ENCODE data around the gene ACIN1.
"Not testable (repeated sequence)": the region's sequence is repeated elsewhere in the genome, so short reads cannot be mapped to it uniquely, and the experiment has no call there.

ACIN1 gene

DNA sequence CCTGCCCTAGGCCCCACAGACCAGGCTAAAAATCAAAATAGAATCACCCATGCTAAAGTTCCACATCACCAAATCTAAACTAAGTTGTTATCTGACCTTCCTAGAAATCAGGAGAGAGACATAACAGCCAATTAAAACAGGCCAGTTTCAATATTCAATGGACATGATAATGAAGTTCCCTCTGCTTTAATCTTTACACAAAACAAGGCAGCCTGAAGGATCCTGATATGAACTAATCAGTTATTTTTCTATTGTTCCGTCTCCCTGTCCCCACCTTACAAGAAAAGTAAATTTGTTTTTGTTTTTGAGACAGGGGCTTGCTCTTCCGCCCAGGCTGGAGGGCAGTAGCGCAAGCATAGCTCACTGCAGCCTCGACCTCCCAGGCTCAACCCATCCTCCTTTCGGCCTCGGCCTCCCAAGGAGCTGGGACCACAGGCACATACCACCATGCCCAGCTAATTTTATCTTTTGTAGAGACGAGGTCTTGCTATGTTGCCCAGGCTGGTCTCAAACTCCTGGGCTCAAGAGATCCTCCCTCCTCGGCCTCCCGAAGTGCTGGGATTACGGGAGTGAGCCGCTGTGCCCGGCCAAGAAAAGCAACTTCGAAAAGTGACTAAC, 29.5 kb upstream of the ACIN1 start:
- DNase-seq, result no peak

GRCh38 chr14:23123419-23123818, 28.5 kb upstream of the ACIN1 start:
- no peak for DNase-seq

DNA sequence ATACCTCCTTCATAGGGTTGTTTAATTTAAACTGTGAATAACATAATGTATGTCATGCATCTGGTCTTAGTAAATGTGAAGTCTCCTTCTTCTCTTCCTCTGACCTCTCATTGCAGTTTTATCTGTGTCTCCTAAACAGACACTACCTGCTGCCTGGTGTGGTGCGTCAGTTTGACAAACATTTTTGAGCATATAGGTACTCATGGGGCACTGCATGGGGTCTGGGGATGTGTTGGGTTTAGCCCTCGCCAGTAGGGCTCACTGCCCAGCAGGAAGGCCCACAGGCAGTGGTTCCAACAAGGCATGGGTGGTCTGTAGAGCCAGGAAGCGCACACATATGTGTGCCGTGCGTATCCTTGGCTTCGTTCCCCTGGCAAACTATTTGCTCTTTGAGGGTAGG, 27.1 kb upstream of the ACIN1 start:
- no peak for DNase-seq

- no peak for DNase-seq
These were observed 26.4 kb upstream of the ACIN1 start for GRCh38 chr14:23121361-23121771.

DNA sequence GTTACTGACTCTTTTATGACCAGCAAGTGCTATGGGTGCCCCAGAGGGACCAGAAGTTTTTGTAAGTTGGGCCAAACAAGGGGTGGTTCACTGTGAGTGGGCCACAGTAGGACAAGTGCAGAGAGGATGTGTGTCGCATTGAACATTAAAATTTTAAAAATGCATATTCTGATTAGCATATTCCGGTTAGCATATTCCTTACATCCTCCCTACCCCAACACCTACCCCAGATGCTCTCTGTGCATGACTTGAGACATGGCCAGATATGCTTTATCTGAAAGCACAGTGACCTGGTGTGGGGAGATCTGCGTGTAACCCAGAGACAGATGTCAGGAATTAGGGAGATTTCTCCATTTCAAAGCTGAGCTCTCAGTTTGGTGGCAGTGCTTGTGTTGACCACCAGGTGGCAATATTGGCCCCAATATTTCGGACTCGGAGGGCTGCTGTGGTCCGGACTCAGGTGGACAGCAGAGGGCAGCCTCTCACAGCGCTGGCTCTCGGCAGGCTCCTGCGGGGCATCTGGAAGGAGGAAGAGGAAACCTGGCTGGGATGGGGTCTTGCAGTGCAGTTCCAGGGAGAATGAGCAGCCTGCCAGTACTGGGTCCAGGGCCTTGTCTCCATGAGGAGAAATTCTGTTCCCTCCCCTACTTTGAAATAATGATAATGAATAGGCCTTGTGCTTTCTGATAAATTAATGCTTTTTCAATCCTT, 25.8 kb upstream of the ACIN1 start:
- DNase-seq, result peak; percentile 91

DNA sequence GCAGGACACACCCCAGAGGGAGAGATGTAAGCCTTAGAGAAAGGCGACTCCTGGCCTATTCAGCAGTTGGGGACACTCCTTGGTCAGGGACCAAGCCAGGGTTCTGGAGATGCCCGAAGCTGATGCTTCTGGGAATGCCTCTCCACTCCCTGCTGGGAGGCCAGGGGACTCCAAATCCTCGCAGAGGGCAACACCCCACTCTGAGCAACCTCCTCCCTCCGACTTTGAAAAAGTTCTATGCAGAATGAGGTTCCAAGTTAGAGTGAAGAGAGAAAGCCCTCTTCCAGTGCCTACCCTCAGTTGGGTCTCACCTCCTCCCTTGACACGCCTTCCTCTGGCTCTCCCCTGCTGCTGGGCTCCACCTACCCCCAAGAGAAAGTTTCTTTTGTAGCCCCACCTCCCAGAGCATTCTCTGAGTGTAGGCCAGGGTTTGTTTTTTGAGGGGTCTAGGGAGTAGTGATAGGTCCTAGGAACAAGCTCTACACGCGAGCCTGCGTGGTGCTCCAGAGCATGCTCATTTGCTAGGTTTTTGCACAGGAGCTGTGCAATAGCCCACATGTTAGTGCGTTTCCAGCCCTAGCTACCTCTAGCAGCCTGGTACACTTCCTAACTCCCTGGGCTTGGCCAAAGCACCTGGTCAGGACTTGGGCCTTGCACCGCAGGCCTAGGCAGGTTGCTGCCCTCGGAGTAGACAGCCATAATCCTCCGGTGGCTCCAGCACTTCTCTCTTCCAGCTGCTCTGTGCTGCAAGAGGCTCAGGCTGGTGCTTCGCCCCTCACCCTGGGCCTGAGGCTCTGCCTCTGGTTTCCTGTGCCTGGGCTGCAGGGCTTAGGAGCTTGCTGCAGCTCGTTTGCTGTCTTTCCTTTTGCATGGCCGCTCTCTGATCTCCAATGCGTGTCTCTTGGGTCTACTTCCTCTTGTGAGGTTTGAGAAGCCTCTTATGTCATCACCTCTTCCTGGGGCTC, 24.7 kb upstream of the ACIN1 start:
- DNase-seq, result peak; percentile 51

GRCh38 chr14:23118506-23119362, 23.8 kb upstream of the ACIN1 start, which contains the start of gene CEBPE:
Gene CEBPE, minus strand, starts transcription at chr14:23119255. Its CDS starts 164 bp downstream, at chr14:23119091.
- no peak for DNase-seq

DNA sequence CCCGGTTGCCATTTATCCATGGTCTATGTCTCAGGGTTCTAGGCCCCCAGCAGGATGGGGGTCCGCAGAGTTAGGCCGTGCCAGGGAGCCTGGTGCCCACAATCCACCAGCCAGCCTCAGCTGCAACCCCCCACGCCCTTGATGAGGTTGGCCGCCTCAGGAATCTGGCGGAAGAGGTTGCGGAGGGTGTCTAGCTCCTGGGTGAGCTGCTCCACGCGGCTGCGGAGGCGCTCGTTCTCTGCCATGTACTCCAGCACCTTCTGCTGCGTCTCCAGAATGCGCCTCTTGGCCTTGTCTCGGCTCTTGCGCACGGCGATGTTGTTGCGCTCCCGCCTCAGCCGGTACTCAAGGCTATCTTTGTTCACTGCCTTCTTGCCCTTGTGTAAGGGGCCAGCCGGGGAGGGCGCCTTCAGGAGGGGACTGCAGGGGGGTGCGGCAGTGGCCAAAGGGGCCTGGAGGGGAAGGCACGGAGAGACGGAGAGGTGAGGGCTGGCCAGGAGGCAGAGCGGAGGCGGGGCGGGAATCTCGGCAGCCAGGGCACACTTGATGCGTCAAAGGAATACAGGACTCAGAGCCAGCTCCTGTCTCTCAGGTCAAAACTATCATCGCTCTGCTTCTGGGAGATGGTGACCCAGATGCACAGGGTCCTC, 22.6 kb upstream of the ACIN1 start:
- no peak for DNase-seq

DNA sequence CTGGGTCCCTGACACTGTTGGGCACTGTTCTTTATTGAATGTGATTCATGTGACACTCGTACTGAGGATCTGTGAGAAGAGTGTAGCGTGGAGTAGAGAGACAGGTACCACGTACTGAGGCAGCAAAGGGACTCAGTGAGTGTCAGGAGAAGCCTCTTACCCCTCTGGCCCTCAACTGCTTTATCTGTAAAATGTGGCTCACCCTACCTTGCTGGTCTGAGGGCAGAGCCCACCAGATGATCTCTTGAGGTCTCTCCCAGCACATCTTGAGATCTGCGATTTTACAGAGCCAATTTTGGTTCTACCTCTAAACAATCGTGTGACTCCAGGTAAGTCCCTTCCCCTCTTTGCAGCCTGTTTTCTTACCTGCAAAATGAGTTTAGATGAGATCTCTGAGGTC, 21.0 kb upstream of the ACIN1 start:
- DNase-seq, result no peak

- no peak for DNase-seq
These were observed 20.2 kb upstream of the ACIN1 start for GRCh38 chr14:23115039-23115731.

GRCh38 chr14:23114669-23115038, 19.7 kb upstream of the ACIN1 start:
- no peak for DNase-seq

DNA sequence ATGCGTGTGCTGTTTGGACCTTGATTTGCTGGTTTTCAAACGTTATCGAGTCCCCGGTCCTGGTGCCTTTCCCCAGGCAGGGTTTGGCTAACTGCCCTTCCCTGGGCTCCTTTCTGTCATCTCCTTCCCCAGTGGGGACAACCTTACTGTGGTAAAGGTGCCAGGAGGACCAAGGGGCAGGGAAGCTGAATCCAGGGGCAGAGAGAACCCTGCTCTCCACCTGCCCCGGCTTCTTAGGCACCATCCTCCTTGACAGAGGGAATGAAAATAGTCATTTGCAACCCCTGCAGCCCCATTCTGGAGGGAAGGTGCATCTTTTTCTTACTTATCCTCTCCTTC, 19.2 kb upstream of the ACIN1 start:
- no peak for DNase-seq

DNA sequence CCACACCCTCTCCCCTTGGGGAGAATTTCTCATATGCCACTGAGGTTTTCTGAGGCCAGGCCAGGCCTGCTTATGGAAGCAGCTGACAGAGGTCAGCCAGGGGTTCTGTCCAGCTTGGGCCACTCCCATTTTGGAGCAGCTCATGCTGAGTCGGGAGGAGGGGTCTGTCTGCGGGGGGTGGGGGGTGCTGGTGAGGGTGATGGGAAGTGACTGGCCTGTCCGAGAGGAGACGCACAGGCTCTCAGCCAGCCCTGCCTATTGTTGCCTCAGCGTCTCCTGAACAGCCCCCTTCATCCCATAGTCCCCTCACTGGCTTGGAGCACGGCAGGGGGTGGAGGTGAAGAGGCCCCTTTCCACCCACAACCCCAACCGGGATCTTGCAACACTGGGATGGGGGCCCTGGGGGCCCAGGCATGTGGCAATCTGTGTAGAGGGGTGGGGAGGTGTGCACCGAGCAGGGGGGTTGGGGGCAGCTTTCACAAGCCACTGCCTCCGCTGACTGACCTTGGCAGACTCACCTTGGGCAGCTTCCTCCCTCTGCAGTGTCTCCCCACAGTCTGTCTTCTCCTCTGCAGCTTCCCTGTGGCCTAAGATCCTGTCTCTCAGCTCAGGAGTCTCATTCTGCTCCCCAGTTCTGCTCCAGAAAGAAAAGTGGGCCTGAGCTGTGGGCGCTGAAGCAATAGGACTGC, 18.6 kb upstream of the ACIN1 start:
- no peak for DNase-seq

- DNase-seq, result no peak
These were observed 17.6 kb upstream of the ACIN1 start for GRCh38 chr14:23112359-23113178.

- no peak for DNase-seq
These were observed 15.8 kb upstream of the ACIN1 start for GRCh38 chr14:23110579-23111365.

DNA sequence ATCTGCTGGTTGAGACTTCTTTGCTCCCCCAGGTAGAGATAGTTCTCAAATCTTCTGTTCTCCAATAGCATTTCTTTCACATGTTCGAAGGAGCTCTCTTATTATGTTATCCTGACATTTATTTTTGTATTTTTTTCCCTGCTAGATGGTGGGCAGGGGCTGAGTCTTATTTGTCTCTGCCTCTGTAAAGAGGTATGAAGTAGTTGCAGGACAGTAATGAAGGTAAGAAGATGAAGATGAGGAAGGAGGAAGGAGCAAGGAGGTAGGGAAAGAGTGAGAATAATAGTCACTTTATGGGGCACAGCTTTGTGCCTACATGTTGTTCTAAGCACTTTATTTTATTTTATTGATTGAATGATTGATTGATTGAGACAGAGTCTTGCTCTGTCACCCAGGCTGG, 14.8 kb upstream of the ACIN1 start:
- DNase-seq, result no peak

- DNase-seq, result not testable (repeated sequence)
These were observed 13.2 kb upstream of the ACIN1 start for GRCh38 chr14:23108169-23108568.

- not testable (repeated sequence) for DNase-seq
These were observed 12.7 kb upstream of the ACIN1 start for GRCh38 chr14:23107620-23108019.

GRCh38 chr14:23106747-23107045, 11.8 kb upstream of the ACIN1 start:
- DNase-seq, result no peak
